ENCODE measurements around the gene ASCL3.
A peak's percentile ranks its signal among the peaks of the same experiment; 100 is the strongest.
"Not testable (repeated sequence)": the region's sequence is repeated elsewhere in the genome, so short reads cannot be mapped to it uniquely, and the experiment has no call there.

The ASCL3 gene

GRCh38 chr11:8947230-8947943 is 4.6 kb upstream of the ASCL3 start:
- DNase-seq (ENCODE audit: low read depth): no peak

- no peak for DNase-seq (ENCODE audit: low read depth)
Measured at GRCh38 chr11:8941341-8942103, 1.3 kb downstream of the ASCL3 start.

- DNase-seq (ENCODE audit: low read depth): no peak
Measured at GRCh38 chr11:8937659-8938058, 5.2 kb downstream of the ASCL3 start.

- no peak for DNase-seq (ENCODE audit: low read depth)
Measured at GRCh38 chr11:8937159-8937558, 5.7 kb downstream of the ASCL3 start.

- DNase-seq (ENCODE audit: low read depth): not testable (repeated sequence)
Measured at GRCh38 chr11:8935789-8936188, 7.0 kb downstream of the ASCL3 start.

- DNase-seq (ENCODE audit: low read depth): no peak
Measured at GRCh38 chr11:8934742-8935488, 7.9 kb downstream of the ASCL3 start.

- no peak for DNase-seq (ENCODE audit: low read depth)
Measured at GRCh38 chr11:8933931-8934330, 8.9 kb downstream of the ASCL3 start.

- no peak for DNase-seq (ENCODE audit: low read depth)
Measured at GRCh38 chr11:8932564-8933180, 10.1 kb downstream of the ASCL3 start, which contains the start of gene C11orf16. TSS of gene C11orf16 (minus strand) at chr11:8932947. CDS start at chr11:8932308, 639 bp downstream.

- no peak for DNase-seq (ENCODE audit: low read depth)
Measured at GRCh38 chr11:8930456-8931175, 12.2 kb downstream of the ASCL3 start.

- DNase-seq (ENCODE audit: low read depth): no peak
Measured at GRCh38 chr11:8928981-8929615, 13.7 kb downstream of the ASCL3 start.

GRCh38 chr11:8928205-8928604 is 14.6 kb downstream of the ASCL3 start:
- no peak for DNase-seq (ENCODE audit: low read depth)

- no peak for DNase-seq (ENCODE audit: low read depth)
Measured at GRCh38 chr11:8927233-8927632, 15.6 kb downstream of the ASCL3 start.

GRCh38 chr11:8926236-8926635 is 16.6 kb downstream of the ASCL3 start:
- DNase-seq (ENCODE audit: low read depth): no peak

GRCh38 chr11:8925711-8926110 is 17.1 kb downstream of the ASCL3 start:
- DNase-seq (ENCODE audit: low read depth): no peak

GRCh38 chr11:8922691-8923090 is 20.1 kb downstream of the ASCL3 start:
- DNase-seq (ENCODE audit: low read depth): no peak

GRCh38 chr11:8917157-8917825 is 25.5 kb downstream of the ASCL3 start:
- no peak for DNase-seq (ENCODE audit: low read depth)

GRCh38 chr11:8914661-8915018 is 28.2 kb downstream of the ASCL3 start:
- DNase-seq (ENCODE audit: low read depth): no peak

GRCh38 chr11:8913961-8914660 is 28.7 kb downstream of the ASCL3 start:
- DNase-seq (ENCODE audit: low read depth): peak; percentile 10

GRCh38 chr11:8911029-8911823 is 31.6 kb downstream of the ASCL3 start, which contains the start of gene AKIP1:
TSS of gene AKIP1 (plus strand) at chr11:8911189. CDS start at chr11:8911450, 261 bp downstream.
- peak; percentile 71 for DNase-seq (ENCODE audit: low read depth)

All from activated T-helper 9 cell treated with anti-CD3 and anti-CD28 coated beads, Interleukin-2, amount 50 U/mL, for 16 hours (primary cell).